Stimulated activated naive CD4-positive, alpha-beta T cell (primary cell): Measurements from ENCODE around the gene ATP6V0C.
A peak's percentile ranks its signal among the peaks of the same experiment; 100 is the strongest.

Experiments used
- DNase-seq, 6 experiments: peaks; one replicate each; lab custom pipeline; 2025; lab: John Stamatoyannopoulos, UW

Gene ATP6V0C

GRCh38 chr16:2508722-2509400 is 4.9 kb upstream of the ATP6V0C start:
- no peak for DNase-seq

- no peak for DNase-seq
Measured at GRCh38 chr16:2511128-2511800, 2.5 kb upstream of the ATP6V0C start.

- no peak for DNase-seq
Measured at GRCh38 chr16:2511996-2512734, 1.6 kb upstream of the ATP6V0C start.

- peak in 4 of 6 experiments; percentile 30 to 56 (median 50) for DNase-seq
Measured at GRCh38 chr16:2512735-2513404, 882 bp upstream of the ATP6V0C start.

GRCh38 chr16:2514333-2515179 is 804 bp downstream of the ATP6V0C start:
- peak in 5 of 6 experiments; percentile 37 to 67 (median 56) for DNase-seq

GRCh38 chr16:2515180-2515851 is 1.6 kb downstream of the ATP6V0C start:
- DNase-seq = peak in 1 of 6 experiments; percentile 19

GRCh38 chr16:2516391-2517240 is 2.9 kb downstream of the ATP6V0C start:
- DNase-seq = no peak

GRCh38 chr16:2517954-2518605 is 4.3 kb downstream of the ATP6V0C start:
- DNase-seq = peak in 1 of 6 experiments; percentile 9

- peak in 1 of 6 experiments; percentile 21 for DNase-seq
Measured at GRCh38 chr16:2518823-2519710, 5.3 kb downstream of the ATP6V0C start.

- no peak for DNase-seq
Measured at GRCh38 chr16:2519711-2520080, 5.9 kb downstream of the ATP6V0C start.

- DNase-seq = peak; percentile 86 to 91 (median 88)
Measured at GRCh38 chr16:2520097-2520783, 6.5 kb downstream of the ATP6V0C start, which contains the start of gene AMDHD2. AMDHD2 (plus strand) TSS chr16:2520371; CDS start chr16:2520459, 88 bp downstream.

GRCh38 chr16:2520784-2521531 is 7.2 kb downstream of the ATP6V0C start:
- peak; percentile 53 to 85 (median 72) for DNase-seq

GRCh38 chr16:2523801-2524231 is 10.1 kb downstream of the ATP6V0C start:
- DNase-seq = no peak

- no peak for DNase-seq
Measured at GRCh38 chr16:2524339-2524938, 10.7 kb downstream of the ATP6V0C start.

GRCh38 chr16:2526135-2526534 is 12.4 kb downstream of the ATP6V0C start:
- DNase-seq = no peak

GRCh38 chr16:2527071-2527783 is 13.5 kb downstream of the ATP6V0C start:
- DNase-seq = no peak
